ENCODE results near the gene MACF1.

- TF ChIP-seq EZH2 (IDR thresholded peaks at IDR 0.05; ENCODE audit: low read depth): no peak
- TF ChIP-seq, protein P1, sequence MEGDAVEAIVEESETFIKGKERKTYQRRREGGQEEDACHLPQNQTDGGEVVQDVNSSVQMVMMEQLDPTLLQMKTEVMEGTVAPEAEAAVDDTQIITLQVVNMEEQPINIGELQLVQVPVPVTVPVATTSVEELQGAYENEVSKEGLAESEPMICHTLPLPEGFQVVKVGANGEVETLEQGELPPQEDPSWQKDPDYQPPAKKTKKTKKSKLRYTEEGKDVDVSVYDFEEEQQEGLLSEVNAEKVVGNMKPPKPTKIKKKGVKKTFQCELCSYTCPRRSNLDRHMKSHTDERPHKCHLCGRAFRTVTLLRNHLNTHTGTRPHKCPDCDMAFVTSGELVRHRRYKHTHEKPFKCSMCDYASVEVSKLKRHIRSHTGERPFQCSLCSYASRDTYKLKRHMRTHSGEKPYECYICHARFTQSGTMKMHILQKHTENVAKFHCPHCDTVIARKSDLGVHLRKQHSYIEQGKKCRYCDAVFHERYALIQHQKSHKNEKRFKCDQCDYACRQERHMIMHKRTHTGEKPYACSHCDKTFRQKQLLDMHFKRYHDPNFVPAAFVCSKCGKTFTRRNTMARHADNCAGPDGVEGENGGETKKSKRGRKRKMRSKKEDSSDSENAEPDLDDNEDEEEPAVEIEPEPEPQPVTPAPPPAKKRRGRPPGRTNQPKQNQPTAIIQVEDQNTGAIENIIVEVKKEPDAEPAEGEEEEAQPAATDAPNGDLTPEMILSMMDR (conservative IDR thresholded peaks at IDR 0.05): no peak
Observed at GRCh38 chr1:39269791-39270342, 65.4 kb downstream of the MACF1 start.

Data from PC-9 (cell line).